PC-3 (cell line): ENCODE measurements around the gene SEC14L1.

Source experiments
- CTCF ChIP-seq: fragments of 300-600 bp; sonication (generic); conservative IDR thresholded peaks from 2 replicates; pipeline ENCODE4 v1.5.1; 2017; ENCODE audit warnings: antibody characterized with exemption, low read depth, mild to moderate bottlenecking, low read length
- EZH2 ChIP-seq: fragments of 300-600 bp; sonication (generic); IDR thresholded peaks from one replicate; pipeline ENCODE4 v1.6.1; 2017; ENCODE audit warnings: antibody characterized with exemption, mild to moderate bottlenecking, low read length; ENCODE audit not compliant: unreplicated experiment

- TF ChIP-seq CTCF (no peak), EZH2 (no peak)
Measured at GRCh38 chr17:77234695-77235094, 93.9 kb downstream of the SEC14L1 start.
